ENCODE results near the gene CTIF. TPM values are rescaled to one million over a fixed set of nuclear protein-coding genes. Genes with fewer than 3 reads are reported as not detected.

The CTIF gene
- total RNA-seq, 1 donor from 2014 or later: 60.0 TPM

DNA sequence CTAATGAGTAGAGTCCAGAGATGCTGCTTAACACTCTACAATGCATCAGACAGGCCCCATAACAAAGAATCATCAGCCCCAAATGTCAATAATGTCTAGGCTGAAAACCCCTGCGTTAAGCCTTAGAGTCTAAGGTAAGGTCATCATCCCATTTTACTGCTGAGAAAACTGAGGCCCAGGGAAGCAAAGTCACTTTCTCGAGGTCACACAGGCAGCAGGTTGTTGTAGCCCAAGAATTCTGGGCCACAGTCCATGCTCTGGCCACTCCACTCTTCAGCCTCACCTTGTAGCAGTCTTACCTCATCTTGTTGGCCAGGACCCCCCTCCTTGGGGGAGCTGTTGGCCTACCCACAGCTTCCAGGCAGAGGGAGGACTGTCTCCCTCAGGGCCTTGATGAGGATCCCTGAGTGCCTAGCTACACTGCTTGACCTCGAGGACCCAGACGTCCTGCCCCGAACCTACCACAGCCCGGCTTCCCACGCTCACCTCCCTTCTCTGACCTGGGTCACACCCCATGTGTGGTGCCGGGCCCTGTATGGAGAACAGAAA is 357.6 kb downstream of the CTIF start:
- no peak for DNase-seq
- peaks cover 6% of the 10 kb centered on the region for H3K9me3 ChIP-seq (replicated peaks)
- no peak overlapping the region for H3K4me3 ChIP-seq
- H3K36me3 ChIP-seq: no peaks in the 10 kb centered on the region
- H3K27ac ChIP-seq (replicated peaks): peak overlapping the region; percentile 7
- TF ChIP-seq, protein P1, sequence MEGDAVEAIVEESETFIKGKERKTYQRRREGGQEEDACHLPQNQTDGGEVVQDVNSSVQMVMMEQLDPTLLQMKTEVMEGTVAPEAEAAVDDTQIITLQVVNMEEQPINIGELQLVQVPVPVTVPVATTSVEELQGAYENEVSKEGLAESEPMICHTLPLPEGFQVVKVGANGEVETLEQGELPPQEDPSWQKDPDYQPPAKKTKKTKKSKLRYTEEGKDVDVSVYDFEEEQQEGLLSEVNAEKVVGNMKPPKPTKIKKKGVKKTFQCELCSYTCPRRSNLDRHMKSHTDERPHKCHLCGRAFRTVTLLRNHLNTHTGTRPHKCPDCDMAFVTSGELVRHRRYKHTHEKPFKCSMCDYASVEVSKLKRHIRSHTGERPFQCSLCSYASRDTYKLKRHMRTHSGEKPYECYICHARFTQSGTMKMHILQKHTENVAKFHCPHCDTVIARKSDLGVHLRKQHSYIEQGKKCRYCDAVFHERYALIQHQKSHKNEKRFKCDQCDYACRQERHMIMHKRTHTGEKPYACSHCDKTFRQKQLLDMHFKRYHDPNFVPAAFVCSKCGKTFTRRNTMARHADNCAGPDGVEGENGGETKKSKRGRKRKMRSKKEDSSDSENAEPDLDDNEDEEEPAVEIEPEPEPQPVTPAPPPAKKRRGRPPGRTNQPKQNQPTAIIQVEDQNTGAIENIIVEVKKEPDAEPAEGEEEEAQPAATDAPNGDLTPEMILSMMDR (IDR thresholded peaks at IDR 0.05; ENCODE audit: borderline replicate concordance): no peak
- no peaks in the 10 kb centered on the region for H3K27me3 ChIP-seq (ENCODE audit: low read depth)
- intact Hi-C loops (cut with micrococcal nuclease): no loop called here
- H3K4me1 ChIP-seq: peaks cover 1% of the 10 kb centered on the region

DNA sequence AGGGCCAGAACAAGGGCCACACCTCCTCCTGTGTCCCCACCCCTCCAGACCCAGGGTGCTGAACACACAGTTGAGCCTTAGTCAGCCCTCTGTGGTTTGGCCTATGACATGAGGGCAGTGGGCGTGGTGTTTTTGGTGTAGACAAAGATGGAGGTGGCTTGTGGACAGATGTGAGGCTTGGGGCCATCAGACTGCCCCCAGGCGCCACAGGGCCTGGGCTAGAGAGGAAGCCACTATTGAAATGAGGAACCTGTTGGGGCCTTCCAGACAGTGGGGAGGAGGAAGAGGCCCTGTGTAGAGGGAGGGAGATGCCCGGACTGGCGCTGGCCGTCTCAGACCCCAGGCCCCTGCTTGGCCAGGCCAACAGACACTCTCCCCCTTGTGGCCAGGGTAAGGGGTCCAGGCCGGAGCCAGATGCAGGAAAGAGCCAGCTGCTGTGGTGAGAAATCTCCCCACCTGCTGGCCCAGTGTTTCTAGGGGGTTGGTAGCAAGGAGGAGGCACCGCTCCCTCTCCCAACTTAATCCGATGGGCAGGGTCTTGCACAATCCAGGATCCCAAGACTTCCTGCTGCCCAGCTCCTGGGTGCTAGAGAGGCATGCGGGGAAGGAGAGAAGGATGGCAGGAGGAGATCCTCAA is 358.2 kb downstream of the CTIF start:
- Histone ChIP-seq H3K4me1 (peaks cover 7% of the 10 kb centered on the region), H3K4me3 (no peak overlapping the region), H3K36me3 (no peaks in the 10 kb centered on the region), H3K27ac (replicated peaks) (peak overlapping the region; percentile 46), H3K27me3 (ENCODE audit: low read depth) (no peaks in the 10 kb centered on the region), H3K9me3 (replicated peaks) (peaks cover 6% of the 10 kb centered on the region)
- TF ChIP-seq, protein P1 (IDR thresholded peaks at IDR 0.05; ENCODE audit: borderline replicate concordance): no peak
- DNase-seq: peak; percentile 58
- intact Hi-C loops (cut with micrococcal nuclease): no loop called here

DNA sequence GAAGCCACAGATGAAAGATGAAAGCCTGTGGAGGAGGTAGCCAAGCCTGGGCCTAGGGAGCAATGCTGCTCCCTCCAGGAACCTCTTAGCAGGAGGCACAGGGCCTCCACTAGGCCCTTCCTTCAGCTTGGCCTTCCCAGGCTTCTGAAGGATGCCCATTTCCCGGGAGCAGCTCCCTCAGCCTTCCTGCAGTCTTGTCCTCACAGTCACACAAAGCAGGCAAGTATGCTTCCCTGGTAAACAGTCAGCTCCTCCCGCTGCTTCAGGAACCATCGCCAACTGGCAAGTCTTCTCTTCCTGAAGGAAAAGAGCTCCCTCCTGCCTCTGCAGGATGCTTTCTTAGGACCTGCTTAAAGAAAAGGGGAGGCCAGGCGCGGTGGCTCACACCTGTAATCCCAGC is 358.7 kb downstream of the CTIF start:
- Histone ChIP-seq H3K27ac (replicated peaks) (peak overlapping the region; percentile 46), H3K4me1 (peaks cover 12% of the 10 kb centered on the region), H3K36me3 (no peaks in the 10 kb centered on the region), H3K27me3 (ENCODE audit: low read depth) (no peaks in the 10 kb centered on the region), H3K9me3 (replicated peaks) (peaks cover 6% of the 10 kb centered on the region), H3K4me3 (no peak overlapping the region)
- TF ChIP-seq, protein P1 (IDR thresholded peaks at IDR 0.05; ENCODE audit: borderline replicate concordance): no peak
- intact Hi-C loops (cut with micrococcal nuclease): no loop called here
- DNase-seq: no peak

DNA sequence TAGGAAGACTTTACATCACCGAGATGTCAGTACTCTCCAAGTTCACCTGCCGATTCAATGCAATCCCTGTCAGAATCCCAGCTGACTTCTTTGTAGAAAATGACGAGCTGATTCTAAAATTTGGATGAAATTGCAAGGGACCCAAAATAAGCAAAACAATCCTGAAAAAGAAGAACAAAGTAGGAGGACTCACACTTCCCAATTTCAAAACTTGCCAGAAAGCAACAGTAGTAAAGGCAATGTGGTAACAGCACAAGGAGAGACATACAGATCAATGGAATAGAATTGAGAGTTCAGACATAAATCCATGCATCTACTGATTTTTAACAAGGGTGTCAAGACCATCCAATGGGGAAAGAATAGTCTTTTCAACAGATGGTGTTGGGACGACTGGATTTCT is 359.7 kb downstream of the CTIF start:
- no peaks in the 10 kb centered on the region for H3K27me3 ChIP-seq (ENCODE audit: low read depth)
- peaks cover 22% of the 10 kb centered on the region for H3K4me1 ChIP-seq

DNA sequence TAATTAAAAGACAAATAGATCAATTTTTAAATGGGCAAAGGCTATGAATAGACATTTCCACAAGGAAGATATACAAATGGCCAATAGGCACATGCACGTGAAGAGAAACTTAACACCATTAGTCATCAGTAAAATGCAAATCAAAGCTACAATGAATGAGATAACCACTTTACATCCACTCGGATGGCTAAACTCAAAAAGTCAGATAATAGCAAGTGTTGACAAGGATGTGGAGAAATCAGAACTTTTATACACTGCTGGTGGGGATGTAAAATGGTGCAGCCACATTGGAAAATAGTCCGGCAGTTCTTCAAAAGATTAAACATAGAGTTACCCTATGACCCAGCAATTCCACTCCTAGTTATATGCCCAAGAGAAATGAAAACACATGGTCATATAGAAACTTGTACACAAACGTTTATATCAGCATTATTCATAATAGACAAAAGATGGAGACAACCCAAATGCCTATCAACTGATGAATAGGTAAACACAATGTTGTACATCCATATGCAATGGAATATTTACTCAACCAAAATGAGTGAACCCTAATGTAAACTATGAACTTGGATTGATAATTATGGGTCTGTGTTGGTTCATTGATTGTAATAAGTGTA is 360.8 kb downstream of the CTIF start:
- Histone ChIP-seq H3K36me3 (no peaks in the 10 kb centered on the region), H3K27ac (replicated peaks) (no peak overlapping the region), H3K4me3 (no peak overlapping the region), H3K27me3 (ENCODE audit: low read depth) (no peaks in the 10 kb centered on the region), H3K4me1 (peaks cover 24% of the 10 kb centered on the region), H3K9me3 (replicated peaks) (peaks cover 13% of the 10 kb centered on the region)
- no peak for DNase-seq
- intact Hi-C loops (cut with micrococcal nuclease): no loop called here
- TF ChIP-seq, protein P1 (IDR thresholded peaks at IDR 0.05; ENCODE audit: borderline replicate concordance): no peak

More for the DNA sequence above, 359.7 kb downstream of the CTIF start:
- Histone ChIP-seq H3K9me3 (replicated peaks) (peaks cover 6% of the 10 kb centered on the region), H3K27ac (replicated peaks) (no peak overlapping the region), H3K4me3 (no peak overlapping the region), H3K36me3 (no peaks in the 10 kb centered on the region)
- intact Hi-C loops (cut with micrococcal nuclease): no loop called here
- TF ChIP-seq, protein P1 (IDR thresholded peaks at IDR 0.05; ENCODE audit: borderline replicate concordance): no peak
- no peak for DNase-seq

All from left ventricle myocardium inferior (tissue), 1 donor.